SK-N-SH (cell line): Measurements from ENCODE around the gene TNFAIP1. TPM values are rescaled to one million over a fixed set of nuclear protein-coding genes. Genes with fewer than 3 reads are reported as not detected.

Source experiments
- CTCF ChIA-PET: fragments of 300-600, 350-600 bp; formaldehyde crosslinking; extraction: SDS; loops from one replicate; lab custom pipeline; 2021; lab: Yijun Ruan, JAX
- POLR2A ChIA-PET: fragments of 350-600 bp; sonication (Branson Sonifier 250); formaldehyde crosslinking; extraction: SDS; loops from one replicate; lab custom pipeline; 2020; ENCODE audit warnings: antibody characterized with exemption, inconsistent platforms; lab: Yijun Ruan, JAX
- DNase-seq: peaks from one replicate; pipeline ENCODE4 v3.0.0; 2012
- H2AFZ ChIP-seq: fragments of 200-600 bp; sonication (generic); 2 replicates; pipeline ENCODE4 v1.8.1; 2016; ENCODE audit warnings: antibody characterized with exemption, mild to moderate bottlenecking, low read depth
- H3F3A ChIP-seq: fragments of 200-600 bp; sonication (generic); replicated peaks from 2 replicates; pipeline ENCODE3; 2016; ENCODE audit warnings: antibody characterized with exemption, mild to moderate bottlenecking; ENCODE audit not compliant: insufficient read depth
- H3K27ac ChIP-seq, 2 experiments: fragments of 200-500 bp in 1 of 2; fragments of 200-600 bp in 1 of 2; sonication (Bioruptor generic) in 1 of 2; sonication (generic), shearing (Covaris generic) in 1 of 2; 2 replicates each; pipeline versions ENCODE4 v1.5.1 to v1.6.1; 2014 to 2016; ENCODE audit warnings: low read depth in 2 of 2, inconsistent platforms in 1 of 2, low read length in 1 of 2, mild to moderate bottlenecking in 1 of 2, mixed read lengths in 1 of 2
- H3K27me3 ChIP-seq: fragments of 200-600 bp; sonication (generic), shearing (Covaris generic); 2 replicates; pipeline ENCODE4 v1.6.1; 2016; ENCODE audit warnings: mixed run types; ENCODE audit not compliant: insufficient read depth
- H3K36me3 ChIP-seq, 2 experiments: fragments of 200-500 bp in 1 of 2; fragments of 200-600 bp in 1 of 2; sonication (Bioruptor generic) in 1 of 2; sonication (generic) in 1 of 2; replicated peaks in 1 of 2; 2 replicates each; pipeline versions ENCODE3 to v1.5.1; 2014 to 2016; ENCODE audit warnings: low read length in 1 of 2, mild to moderate bottlenecking in 1 of 2; ENCODE audit not compliant: insufficient read depth in 2 of 2, control insufficient read depth in 1 of 2
- H3K4me1 ChIP-seq, 2 experiments: fragments of 200-500 bp in 1 of 2; fragments of 200-600 bp in 1 of 2; sonication (Bioruptor generic) in 1 of 2; sonication (generic), shearing (Covaris generic) in 1 of 2; 2 replicates each; pipeline versions ENCODE4 v1.5.1 to v1.6.1; 2014 to 2016; ENCODE audit warnings: low read depth in 1 of 2, low read length in 1 of 2, mixed run types in 1 of 2; ENCODE audit not compliant: insufficient read depth in 2 of 2, control insufficient read depth in 1 of 2
- H3K4me2 ChIP-seq: fragments of 200-600 bp; sonication (generic), shearing (Covaris generic); 2 replicates; pipeline ENCODE4 v1.6.1; 2017; ENCODE audit warnings: mixed run types
- H3K4me3 ChIP-seq, 2 experiments: fragments of 200-500 bp in 1 of 2; fragments of 200-600 bp in 1 of 2; sonication (Bioruptor generic) in 1 of 2; sonication (generic), shearing (Covaris generic) in 1 of 2; 2 replicates each; pipeline versions ENCODE4 v1.5.1 to v1.8.1; 2014 to 2016; ENCODE audit warnings: low read depth in 2 of 2, inconsistent platforms in 1 of 2, low read length in 1 of 2, mild to moderate bottlenecking in 1 of 2, mixed read lengths in 1 of 2, moderate library complexity in 1 of 2
- H3K79me2 ChIP-seq: fragments of 200-600 bp; sonication (generic); 2 replicates; pipeline ENCODE4 v1.8.1; 2017; ENCODE audit warnings: mild to moderate bottlenecking; ENCODE audit not compliant: insufficient read depth
- H3K9ac ChIP-seq: fragments of 200-600 bp; sonication (generic); 2 replicates; pipeline ENCODE4 v1.6.1; 2017; ENCODE audit warnings: mixed run types
- H3K9me2 ChIP-seq: fragments of 200-600 bp; sonication (generic); 2 replicates; pipeline ENCODE4 v1.6.1; 2017; ENCODE audit warnings: mixed run types
- H3K9me3 ChIP-seq: fragments of 200-600 bp; sonication (generic); 2 replicates; pipeline ENCODE4 v1.6.1; 2017; ENCODE audit warnings: mixed run types, mild to moderate bottlenecking, moderate library complexity
- H4K20me1 ChIP-seq: fragments of 200-600 bp; sonication (generic); 2 replicates; pipeline ENCODE4 v1.6.1; 2017; ENCODE audit warnings: mild to moderate bottlenecking, mixed run types; ENCODE audit not compliant: insufficient read depth
- CHD2 ChIP-seq: fragments of 150-350 bp; IDR thresholded peaks from 2 replicates; pipeline ENCODE4 v1.6.1; 2018; ENCODE audit warnings: low read length; ENCODE audit not compliant: partially characterized antibody
- EP300 ChIP-seq, 2 experiments: IDR thresholded peaks; 2 replicates each; pipeline versions ENCODE4 v1.4.0 to v1.6.1; 2012; ENCODE audit warnings: borderline replicate concordance in 1 of 2, low read depth in 1 of 2, low read length in 1 of 2
- EZH2phosphoT487 ChIP-seq: fragments of 200-600 bp; sonication (generic); IDR thresholded peaks from 2 replicates; pipeline ENCODE4 v1.6.1; 2017; ENCODE audit warnings: low read depth, mixed run types, mild to moderate bottlenecking, antibody characterized with exemption, moderate library complexity, borderline replicate concordance
- FOSL2 ChIP-seq: IDR thresholded peaks from 2 replicates; pipeline ENCODE4 v1.4.0; 2012; ENCODE audit warnings: low read depth, mild to moderate bottlenecking, moderate library complexity, borderline replicate concordance
- FOXJ3 ChIP-seq: sonication (generic); formaldehyde crosslinking; IDR thresholded peaks from 2 replicates; pipeline ENCODE4 v1.5.1; 2020; ENCODE audit warnings: mild to moderate bottlenecking, missing genetic modification reagents
- FOXM1 ChIP-seq: IDR thresholded peaks from 2 replicates; pipeline ENCODE4 v1.4.0; 2012; ENCODE audit warnings: low read depth, mild to moderate bottlenecking
- GABPA ChIP-seq: IDR thresholded peaks from 2 replicates; pipeline ENCODE4 v1.4.0; 2012; ENCODE audit warnings: low read depth, mild to moderate bottlenecking
- JUND ChIP-seq: IDR thresholded peaks from 2 replicates; pipeline ENCODE4 v1.4.0; 2012
- MEF2A ChIP-seq: IDR thresholded peaks from 2 replicates; pipeline ENCODE4 v1.4.0; 2012; ENCODE audit warnings: low read depth, borderline replicate concordance
- MXI1 ChIP-seq: IDR thresholded peaks from 2 replicates; pipeline ENCODE4 v1.6.1; 2012; ENCODE audit warnings: mild to moderate bottlenecking, low read depth, low read length, improper control_type of control experiment
- NFIC ChIP-seq: IDR thresholded peaks from 2 replicates; pipeline ENCODE4 v1.4.0; 2012; ENCODE audit warnings: borderline replicate concordance
- NRF1 ChIP-seq: IDR thresholded peaks from 2 replicates; pipeline ENCODE4 v1.6.1; 2012; ENCODE audit warnings: low read depth, mild to moderate bottlenecking, low read length
- RCOR1 ChIP-seq: fragments of 150-350 bp; IDR thresholded peaks from 2 replicates; pipeline ENCODE4 v1.6.1; 2017; ENCODE audit warnings: antibody characterized with exemption, low read length
- RFX5 ChIP-seq: IDR thresholded peaks from 2 replicates; pipeline ENCODE4 v1.6.1; 2012; ENCODE audit warnings: mild to moderate bottlenecking, improper control_type of control experiment, low read length
- SMC3 ChIP-seq: IDR thresholded peaks from 2 replicates; pipeline ENCODE4 v1.6.1; 2012; ENCODE audit warnings: low read depth, low read length, improper control_type of control experiment
- TAF1 ChIP-seq: IDR thresholded peaks from 2 replicates; pipeline ENCODE4 v1.6.1; 2012; ENCODE audit warnings: low read depth, mild to moderate bottlenecking, low read length, moderate library complexity, borderline replicate concordance
- TCF12 ChIP-seq: IDR thresholded peaks from 2 replicates; pipeline ENCODE4 v1.4.0; 2012
- ZBTB33 ChIP-seq: IDR thresholded peaks from 2 replicates; pipeline ENCODE4 v1.4.0; 2012; ENCODE audit warnings: low read depth, borderline replicate concordance
- WGBS: methylation state at CpG from one replicate; pipeline ENCODE4 v1.1.6; 2017; ENCODE audit warnings: low lambda C conversion rate; 5-methylcytosine and 5-hydroxymethylcytosine counted together
- polyA plus RNA-seq, 3 experiments: library from polyadenylated mRNA; depleted of rRNA; stranded (reverse); fragments of >200 nt; gene quantifications; 2 replicates each; pipeline ENCODE4 v1.2.3, GENCODE V29; 2012
- TF ChIP-seq, protein P1 (sequence below): IDR thresholded peaks from 2 replicates; pipeline ENCODE4 v1.6.1; 2012; ENCODE audit warnings: mild to moderate bottlenecking, low read depth, low read length, moderate library complexity

Gene TNFAIP1
- polyA plus RNA-seq, 1 of the 3 experiments (the other 2 are of a cell fraction), result 52.0 TPM

DNA sequence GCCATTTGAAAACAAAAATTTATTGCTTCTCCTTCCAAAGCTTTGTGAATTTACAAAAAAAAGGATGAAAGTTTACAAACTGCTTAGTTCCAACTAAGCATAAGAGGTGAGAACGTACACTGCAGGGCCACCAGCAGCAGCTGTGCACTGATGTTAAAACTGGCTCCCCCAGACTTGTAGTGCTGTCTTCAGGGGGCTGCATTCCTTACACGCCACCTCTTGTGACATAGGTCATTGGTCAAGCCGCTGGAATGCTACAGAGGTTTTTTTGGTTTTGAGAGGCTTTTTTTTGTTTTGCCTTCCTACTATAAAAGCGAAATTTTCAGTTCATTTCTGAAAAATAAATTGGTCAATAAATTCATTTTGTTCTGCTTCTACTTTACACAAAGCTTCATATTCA, 7.2 kb upstream of the TNFAIP1 start:
- no peaks in the 10 kb centered on the region; the same call in 1 of the 2 replicates for H4K20me1 ChIP-seq
- WGBS, result 90% methylated on average over 4 of the region's 4 CpGs
- H2AFZ ChIP-seq, result no peak overlapping the region
- H3K4me2 ChIP-seq, result no peak overlapping the region
- H3K27ac ChIP-seq, result no peak overlapping the region
- TF ChIP-seq, protein P1, sequence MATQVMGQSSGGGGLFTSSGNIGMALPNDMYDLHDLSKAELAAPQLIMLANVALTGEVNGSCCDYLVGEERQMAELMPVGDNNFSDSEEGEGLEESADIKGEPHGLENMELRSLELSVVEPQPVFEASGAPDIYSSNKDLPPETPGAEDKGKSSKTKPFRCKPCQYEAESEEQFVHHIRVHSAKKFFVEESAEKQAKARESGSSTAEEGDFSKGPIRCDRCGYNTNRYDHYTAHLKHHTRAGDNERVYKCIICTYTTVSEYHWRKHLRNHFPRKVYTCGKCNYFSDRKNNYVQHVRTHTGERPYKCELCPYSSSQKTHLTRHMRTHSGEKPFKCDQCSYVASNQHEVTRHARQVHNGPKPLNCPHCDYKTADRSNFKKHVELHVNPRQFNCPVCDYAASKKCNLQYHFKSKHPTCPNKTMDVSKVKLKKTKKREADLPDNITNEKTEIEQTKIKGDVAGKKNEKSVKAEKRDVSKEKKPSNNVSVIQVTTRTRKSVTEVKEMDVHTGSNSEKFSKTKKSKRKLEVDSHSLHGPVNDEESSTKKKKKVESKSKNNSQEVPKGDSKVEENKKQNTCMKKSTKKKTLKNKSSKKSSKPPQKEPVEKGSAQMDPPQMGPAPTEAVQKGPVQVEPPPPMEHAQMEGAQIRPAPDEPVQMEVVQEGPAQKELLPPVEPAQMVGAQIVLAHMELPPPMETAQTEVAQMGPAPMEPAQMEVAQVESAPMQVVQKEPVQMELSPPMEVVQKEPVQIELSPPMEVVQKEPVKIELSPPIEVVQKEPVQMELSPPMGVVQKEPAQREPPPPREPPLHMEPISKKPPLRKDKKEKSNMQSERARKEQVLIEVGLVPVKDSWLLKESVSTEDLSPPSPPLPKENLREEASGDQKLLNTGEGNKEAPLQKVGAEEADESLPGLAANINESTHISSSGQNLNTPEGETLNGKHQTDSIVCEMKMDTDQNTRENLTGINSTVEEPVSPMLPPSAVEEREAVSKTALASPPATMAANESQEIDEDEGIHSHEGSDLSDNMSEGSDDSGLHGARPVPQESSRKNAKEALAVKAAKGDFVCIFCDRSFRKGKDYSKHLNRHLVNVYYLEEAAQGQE, result no peak
- TF ChIP-seq NRF1, result no peak
- TF ChIP-seq CHD2, result no peak
- peaks cover 4% of the 10 kb centered on the region for H3F3A ChIP-seq
- ChIA-PET CTCF (interaction anchor here (0.8 to 2.4 kb wide), 2 partner anchors 8 to 448 kb away, joined by 4 to 9 read pairs; no protein-coding TSS in a partner anchor), POLR2A (no interaction called here)
- peaks cover 25 to 50% of the 10 kb centered on the region in 2 experiments for H3K36me3 ChIP-seq
- H3K27me3 ChIP-seq, result no peaks in the 10 kb centered on the region
- no peak for DNase-seq
- H3K9me2 ChIP-seq, result no peaks in the 10 kb centered on the region
- H3K9me3 ChIP-seq, result no peaks in the 10 kb centered on the region
- H3K4me1 ChIP-seq, result peaks cover 0 to 2% of the 10 kb centered on the region in 2 experiments; a peak in 1 of 4 replicates
- no peak overlapping the region for H3K9ac ChIP-seq
- no peak overlapping the region for H3K4me3 ChIP-seq
- peaks cover 24% of the 10 kb centered on the region for H3K79me2 ChIP-seq

DNA sequence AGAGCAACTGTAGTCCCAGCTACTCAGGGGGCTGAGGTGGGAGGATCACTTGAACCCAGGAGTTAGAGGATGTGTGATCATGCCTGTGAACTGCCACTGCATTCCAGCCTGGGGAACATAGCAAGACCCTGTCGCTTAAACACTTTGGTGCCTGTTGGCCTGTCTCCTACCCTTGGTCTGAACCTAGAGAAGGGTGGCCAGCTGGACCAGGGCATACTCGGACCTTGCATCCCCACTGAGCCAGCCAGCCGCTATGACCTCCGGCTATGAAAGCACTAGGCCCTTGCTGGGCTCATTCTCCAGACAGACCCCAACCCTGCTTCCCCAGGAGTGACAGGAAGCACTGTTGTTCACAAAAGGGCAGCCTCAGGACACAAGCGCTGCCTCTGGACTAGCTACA, 4.9 kb upstream of the TNFAIP1 start:
- Histone ChIP-seq H3K4me2 (no peak overlapping the region), H3K36me3 (peaks cover 25 to 50% of the 10 kb centered on the region in 2 experiments), H3K9me2 (no peaks in the 10 kb centered on the region), H3K4me1 (peaks cover 9 to 11% of the 10 kb centered on the region in 2 experiments; a peak in 2 of 4 replicates), H3K79me2 (peaks cover 42% of the 10 kb centered on the region), H3K9ac (no peak overlapping the region), H3K9me3 (no peaks in the 10 kb centered on the region), H3K27me3 (no peaks in the 10 kb centered on the region), H3F3A (peaks cover 4% of the 10 kb centered on the region), H2AFZ (no peak overlapping the region), H3K27ac (no peak overlapping the region), H3K4me3 (no peak overlapping the region), H4K20me1 (peaks cover 6% of the 10 kb centered on the region; the same call in 1 of the 2 replicates)
- TF ChIP-seq RCOR1, result no peak
- TF ChIP-seq, protein P1, result no peak
- no peak for TF ChIP-seq EZH2phosphoT487
- TF ChIP-seq RFX5, result no peak
- no peak for TF ChIP-seq MEF2A
- TF ChIP-seq NFIC, result no peak
- no peak for TF ChIP-seq FOXM1
- no peak for TF ChIP-seq GABPA
- TF ChIP-seq EP300 (IDR thresholded peaks at IDR 0.05; ENCODE audit: borderline replicate concordance in 1 of 2, low read depth in 1 of 2, low read length in 1 of 2), result no peak
- no peak for TF ChIP-seq ZBTB33
- TF ChIP-seq FOSL2, result no peak
- TF ChIP-seq SMC3, result no peak
- no peak for TF ChIP-seq TAF1
- TF ChIP-seq JUND, result no peak
- no peak for TF ChIP-seq TCF12
- no peak for TF ChIP-seq MXI1
- no peak for TF ChIP-seq FOXJ3 (CRISPR knock-in tag)
- WGBS, result 100% methylated on average over 2 of the region's 5 CpGs
- POLR2A ChIA-PET, result interaction anchor here (1.4 kb wide), 1 partner anchor 11 kb away, joined by 4 read pairs; no protein-coding TSS in a partner anchor
- CTCF ChIA-PET, result interaction anchor here (0.7 to 1.5 kb wide), 4 partner anchors 8 to 24 kb away, joined by 3 to 7 read pairs (median 4); no protein-coding TSS in a partner anchor
- DNase-seq, result no peak
